ENCODE measurements around the gene ALDH2. TPM values are rescaled to one million over a fixed set of nuclear protein-coding genes. Genes with fewer than 3 reads are reported as not detected.

Gene ALDH2
- total and polyA plus RNA-seq, 2 donors (not counting 1 experiment from before 2014, with no cell fraction given): 27.7 to 53.7 TPM

DNA sequence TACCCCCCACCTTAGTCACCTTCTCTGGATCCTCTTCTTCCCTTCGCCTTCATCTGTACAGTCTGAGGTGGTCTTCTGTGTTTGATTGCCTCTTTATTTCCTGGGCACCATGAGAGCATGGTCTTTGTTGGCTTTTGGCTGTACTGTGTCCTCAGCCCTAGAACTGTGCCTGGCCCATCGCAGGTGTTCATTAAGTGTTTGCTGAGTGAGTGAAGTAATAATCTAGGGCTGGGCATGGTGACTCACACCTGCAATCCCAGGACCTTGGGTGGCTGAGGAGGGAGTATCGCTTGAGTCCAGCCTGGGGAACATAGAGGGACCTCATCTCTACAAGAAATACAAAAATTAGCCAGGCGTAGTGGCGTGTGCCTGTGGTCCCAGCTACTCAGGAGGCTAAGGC is 13.9 kb downstream of the ALDH2 start:
- Histone ChIP-seq H3K4me2 (ENCODE audit: extremely low read depth, insufficient read depth, low read length) (no peak overlapping the region), H3K27ac (ENCODE audit: insufficient read depth, low read length) (no peak overlapping the region), H3K27me3 (ENCODE audit: control insufficient read depth, insufficient read depth, low read length) (no peaks in the 10 kb centered on the region), H2AFZ (ENCODE audit: low read length) (no peak overlapping the region), H3K4me1 (ENCODE audit: control insufficient read depth, extremely low read depth, insufficient read depth, low read length) (peaks cover 7% of the 10 kb centered on the region), H3K9ac (ENCODE audit: insufficient read depth, low read length) (no peak overlapping the region), H3K4me3 (replicated peaks in 1 of 4; ENCODE audit: control extremely low read depth in 1 of 4, insufficient read depth in 1 of 4, low read depth in 3 of 4, low read length in 4 of 4) (no peak overlapping the region), H3K36me3 (ENCODE audit: control insufficient read depth, insufficient read depth, low read length) (peaks cover 4% of the 10 kb centered on the region), H4K20me1 (ENCODE audit: control insufficient read depth, extremely low read depth, insufficient read depth, low read length) (no peaks in the 10 kb centered on the region), H3K9me3 (ENCODE audit: control insufficient read depth, insufficient read depth, low read depth, low read length) (no peaks in the 10 kb centered on the region), H3K79me2 (ENCODE audit: control insufficient read depth, insufficient read depth, low read length) (no peaks in the 10 kb centered on the region)
- no peak for TF ChIP-seq EZH2 (IDR thresholded peaks at IDR 0.05; ENCODE audit: low read length, missing control alignments)
- TF ChIP-seq, protein P1, sequence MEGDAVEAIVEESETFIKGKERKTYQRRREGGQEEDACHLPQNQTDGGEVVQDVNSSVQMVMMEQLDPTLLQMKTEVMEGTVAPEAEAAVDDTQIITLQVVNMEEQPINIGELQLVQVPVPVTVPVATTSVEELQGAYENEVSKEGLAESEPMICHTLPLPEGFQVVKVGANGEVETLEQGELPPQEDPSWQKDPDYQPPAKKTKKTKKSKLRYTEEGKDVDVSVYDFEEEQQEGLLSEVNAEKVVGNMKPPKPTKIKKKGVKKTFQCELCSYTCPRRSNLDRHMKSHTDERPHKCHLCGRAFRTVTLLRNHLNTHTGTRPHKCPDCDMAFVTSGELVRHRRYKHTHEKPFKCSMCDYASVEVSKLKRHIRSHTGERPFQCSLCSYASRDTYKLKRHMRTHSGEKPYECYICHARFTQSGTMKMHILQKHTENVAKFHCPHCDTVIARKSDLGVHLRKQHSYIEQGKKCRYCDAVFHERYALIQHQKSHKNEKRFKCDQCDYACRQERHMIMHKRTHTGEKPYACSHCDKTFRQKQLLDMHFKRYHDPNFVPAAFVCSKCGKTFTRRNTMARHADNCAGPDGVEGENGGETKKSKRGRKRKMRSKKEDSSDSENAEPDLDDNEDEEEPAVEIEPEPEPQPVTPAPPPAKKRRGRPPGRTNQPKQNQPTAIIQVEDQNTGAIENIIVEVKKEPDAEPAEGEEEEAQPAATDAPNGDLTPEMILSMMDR (conservative IDR thresholded peaks at IDR 0.05 in 1 of 2, IDR thresholded peaks at IDR 0.05 in 1 of 2; ENCODE audit: low read depth in 1 of 2, low read length in 2 of 2): no peak
- DNase-seq (ENCODE audit: low read depth in 2 of 2): no peak

- no peak overlapping the region for H3K9ac ChIP-seq (ENCODE audit: insufficient read depth, low read length)
- no peaks in the 10 kb centered on the region for H3K27me3 ChIP-seq (ENCODE audit: control insufficient read depth, insufficient read depth, low read length)
- H2AFZ ChIP-seq (ENCODE audit: low read length): no peak overlapping the region
- H3K79me2 ChIP-seq (ENCODE audit: control insufficient read depth, insufficient read depth, low read length): no peaks in the 10 kb centered on the region
- H3K4me1 ChIP-seq (ENCODE audit: control insufficient read depth, extremely low read depth, insufficient read depth, low read length): peaks cover 2% of the 10 kb centered on the region
- DNase-seq (ENCODE audit: low read depth in 2 of 2): no peak
- H3K9me3 ChIP-seq (ENCODE audit: control insufficient read depth, insufficient read depth, low read depth, low read length): no peaks in the 10 kb centered on the region
- H3K4me2 ChIP-seq (ENCODE audit: extremely low read depth, insufficient read depth, low read length): no peak overlapping the region
- H3K36me3 ChIP-seq (ENCODE audit: control insufficient read depth, insufficient read depth, low read length): peaks cover 4% of the 10 kb centered on the region
- no peaks in the 10 kb centered on the region for H4K20me1 ChIP-seq (ENCODE audit: control insufficient read depth, extremely low read depth, insufficient read depth, low read length)
- H3K4me3 ChIP-seq (replicated peaks in 1 of 4; ENCODE audit: control extremely low read depth in 1 of 4, insufficient read depth in 1 of 4, low read depth in 3 of 4, low read length in 4 of 4): no peak overlapping the region
- TF ChIP-seq EZH2 (IDR thresholded peaks at IDR 0.05; ENCODE audit: low read length, missing control alignments): no peak
- TF ChIP-seq, protein P1 (conservative IDR thresholded peaks at IDR 0.05 in 1 of 2, IDR thresholded peaks at IDR 0.05 in 1 of 2; ENCODE audit: low read depth in 1 of 2, low read length in 2 of 2): no peak
- no peak overlapping the region for H3K27ac ChIP-seq (ENCODE audit: insufficient read depth, low read length)
These were observed 14.4 kb downstream of the ALDH2 start for GRCh38 chr12:111781085-111781658.

DNA sequence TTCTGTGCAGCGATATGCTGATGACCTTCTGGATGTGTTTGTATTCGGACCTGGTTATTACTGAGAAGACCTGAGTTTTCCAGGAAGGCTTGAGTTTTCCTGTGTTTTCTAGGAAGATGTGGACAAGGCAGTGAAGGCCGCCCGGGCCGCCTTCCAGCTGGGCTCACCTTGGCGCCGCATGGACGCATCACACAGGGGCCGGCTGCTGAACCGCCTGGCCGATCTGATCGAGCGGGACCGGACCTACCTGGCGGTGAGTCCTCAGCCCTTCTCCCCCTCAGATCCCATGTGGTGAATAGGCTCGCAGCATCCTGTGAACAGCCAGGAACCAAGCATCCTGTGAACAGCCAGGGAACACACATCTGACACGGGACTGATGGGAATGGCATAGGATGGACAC is 16.3 kb downstream of the ALDH2 start:
- Histone ChIP-seq H3K4me2 (ENCODE audit: extremely low read depth, insufficient read depth, low read length) (no peak overlapping the region), H3K79me2 (ENCODE audit: control insufficient read depth, insufficient read depth, low read length) (no peaks in the 10 kb centered on the region), H3K4me3 (replicated peaks in 1 of 4; ENCODE audit: control extremely low read depth in 1 of 4, insufficient read depth in 1 of 4, low read depth in 3 of 4, low read length in 4 of 4) (no peak overlapping the region), H3K4me1 (ENCODE audit: control insufficient read depth, extremely low read depth, insufficient read depth, low read length) (peaks cover 3% of the 10 kb centered on the region), H2AFZ (ENCODE audit: low read length) (no peak overlapping the region), H3K27ac (ENCODE audit: insufficient read depth, low read length) (no peak overlapping the region), H3K27me3 (ENCODE audit: control insufficient read depth, insufficient read depth, low read length) (no peaks in the 10 kb centered on the region), H3K36me3 (ENCODE audit: control insufficient read depth, insufficient read depth, low read length) (peaks cover 4% of the 10 kb centered on the region), H4K20me1 (ENCODE audit: control insufficient read depth, extremely low read depth, insufficient read depth, low read length) (no peaks in the 10 kb centered on the region), H3K9me3 (ENCODE audit: control insufficient read depth, insufficient read depth, low read depth, low read length) (no peaks in the 10 kb centered on the region), H3K9ac (ENCODE audit: insufficient read depth, low read length) (no peak overlapping the region)
- DNase-seq (ENCODE audit: low read depth in 2 of 2): no peak
- TF ChIP-seq, protein P1 (conservative IDR thresholded peaks at IDR 0.05 in 1 of 2, IDR thresholded peaks at IDR 0.05 in 1 of 2; ENCODE audit: low read depth in 1 of 2, low read length in 2 of 2): no peak
- no peak for TF ChIP-seq EZH2 (IDR thresholded peaks at IDR 0.05; ENCODE audit: low read length, missing control alignments)
